H54 (cell line): ENCODE measurements around the gene MCM5.
"Not testable (repeated sequence)": the region's sequence is repeated elsewhere in the genome, so short reads cannot be mapped to it uniquely, and the experiment has no call there.

ENCODE experiments used
- DNase-seq: peaks from one replicate; pipeline ENCODE4 v3.0.0; 2011; ENCODE audit warnings: low spot score, mixed read lengths; ENCODE audit not compliant: insufficient read length
- FAIRE-seq: peaks from 3 replicates; lab custom pipeline; 2011; peaks lifted over from hg19 to GRCh38; lab: Jason Lieb, UNC
- POLR2A ChIP-seq: IDR thresholded peaks from 2 replicates; pipeline ENCODE4 v1.6.1; 2011; ENCODE audit warnings: low read depth, mild to moderate bottlenecking, low read length

Gene MCM5

DNA sequence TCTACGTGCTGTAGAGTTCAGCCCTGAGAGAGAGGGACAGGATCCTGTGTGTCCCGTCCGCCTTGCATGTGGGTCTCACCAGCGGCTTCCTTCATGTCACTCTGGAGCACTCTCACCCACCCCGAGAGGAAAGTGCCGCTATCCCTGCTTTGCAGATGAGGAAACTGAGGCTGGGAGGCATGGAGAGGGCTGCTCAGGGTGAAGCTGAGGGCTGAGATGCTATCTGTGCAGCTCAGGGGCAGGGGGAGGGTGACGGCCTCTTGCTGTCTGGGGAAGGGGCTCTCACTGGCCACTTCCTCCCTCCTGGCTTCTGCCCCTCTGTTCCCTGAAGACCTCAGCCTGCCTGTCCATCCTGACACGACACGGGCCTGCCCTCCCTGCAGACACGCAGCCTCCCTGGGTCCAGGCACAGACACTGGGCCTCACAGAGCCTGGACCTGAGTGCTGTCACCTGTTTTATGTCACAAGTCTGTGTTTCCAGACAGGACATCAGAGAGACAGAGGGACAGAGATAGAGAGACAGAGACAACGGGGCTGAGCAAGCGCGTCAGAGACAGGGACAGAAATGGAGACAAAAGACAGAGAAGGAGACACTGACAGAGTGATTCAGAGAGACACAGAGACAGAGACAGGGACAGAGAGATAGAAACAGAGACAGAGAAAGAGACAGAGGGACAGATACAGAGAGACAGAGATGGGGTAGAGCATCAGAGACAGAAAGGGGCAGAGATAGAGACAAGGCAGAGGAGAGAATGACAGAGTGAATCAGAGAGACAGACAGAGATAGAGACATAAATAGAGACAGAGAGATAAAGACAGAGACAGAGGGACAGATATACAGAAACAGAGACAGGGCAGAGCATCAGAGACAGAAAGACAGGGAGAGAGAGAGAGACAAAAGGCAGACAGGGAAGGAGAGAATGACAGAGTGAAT is 53.1 kb downstream of the MCM5 start:
- FAIRE-seq, result no peak

DNA sequence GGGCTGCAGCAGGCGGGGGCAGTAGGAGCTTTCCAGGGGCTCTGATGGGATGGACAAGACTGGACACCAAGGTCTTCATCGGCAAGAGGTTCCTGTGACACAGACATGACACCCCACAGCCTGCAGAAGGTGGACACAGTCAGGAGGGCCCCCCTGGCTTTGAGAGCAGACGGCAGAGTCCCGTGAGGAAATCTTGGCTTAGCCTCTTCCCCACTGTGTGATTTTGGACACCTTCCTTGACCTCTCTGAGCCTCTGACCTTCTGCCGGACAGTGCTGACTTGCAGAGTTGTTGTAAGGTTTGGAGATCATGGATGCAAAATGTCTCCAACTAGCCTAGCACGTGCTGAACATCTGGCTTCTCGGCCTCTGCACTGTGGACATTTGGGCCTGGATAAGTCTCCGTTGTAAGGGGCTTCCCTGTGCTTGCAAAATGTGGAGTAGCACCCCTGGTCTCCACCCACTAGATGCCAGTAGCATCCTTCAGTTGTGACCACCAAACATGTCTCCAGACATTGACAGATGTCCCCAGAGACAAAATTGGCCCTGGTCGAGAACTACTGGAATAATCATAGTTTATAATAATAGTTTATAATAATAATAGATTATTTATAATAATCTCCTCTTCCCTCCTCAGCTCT is 54.6 kb downstream of the MCM5 start:
- DNase-seq (no peak), FAIRE-seq (no peak)
- TF ChIP-seq POLR2A, result no peak

More for the DNA sequence above, 53.1 kb downstream of the MCM5 start:
- DNase-seq, result no peak
- TF ChIP-seq POLR2A, result no peak

DNA sequence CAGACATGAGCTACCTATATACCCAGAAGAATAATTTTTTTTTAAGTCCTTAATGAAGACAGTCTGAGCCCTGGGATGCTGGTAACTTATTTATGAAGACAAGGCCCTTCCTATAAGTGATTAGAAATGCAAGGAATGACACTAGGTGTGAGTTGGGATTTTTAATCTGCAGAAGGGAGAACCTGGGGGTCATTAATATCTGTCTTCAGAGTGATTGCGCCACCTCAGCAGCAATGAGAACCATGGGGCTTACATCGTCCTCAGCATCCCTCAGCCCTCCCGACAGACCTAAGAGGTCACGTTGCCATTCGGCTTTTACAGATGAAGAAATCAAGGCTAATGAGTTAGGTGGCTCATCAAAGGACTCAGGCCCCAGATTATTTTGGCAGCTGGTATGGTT is 55.6 kb downstream of the MCM5 start:
- DNase-seq (no peak), FAIRE-seq (no peak)
- TF ChIP-seq POLR2A, result no peak

DNA sequence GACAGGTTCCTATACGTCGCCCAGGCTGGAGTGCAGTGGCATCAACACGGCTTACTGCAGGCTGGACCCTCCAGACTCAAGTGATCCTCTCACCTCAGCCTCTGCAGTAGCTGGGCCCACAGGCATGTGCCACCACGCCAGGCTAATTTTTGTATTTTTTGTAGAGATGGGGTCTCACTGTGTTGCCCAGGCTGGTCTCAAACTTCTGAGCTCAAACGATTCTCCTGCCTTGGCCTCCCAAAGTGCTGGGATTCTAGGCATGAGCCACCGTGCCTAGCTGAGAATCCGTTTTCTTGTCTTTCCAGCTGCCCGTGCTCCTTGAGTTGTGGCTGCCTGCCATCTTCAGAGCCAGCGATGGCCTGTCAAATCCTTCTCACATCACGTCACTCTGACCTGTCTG is 56.8 kb downstream of the MCM5 start:
- DNase-seq (no peak), FAIRE-seq (no peak)
- no peak for TF ChIP-seq POLR2A

DNA sequence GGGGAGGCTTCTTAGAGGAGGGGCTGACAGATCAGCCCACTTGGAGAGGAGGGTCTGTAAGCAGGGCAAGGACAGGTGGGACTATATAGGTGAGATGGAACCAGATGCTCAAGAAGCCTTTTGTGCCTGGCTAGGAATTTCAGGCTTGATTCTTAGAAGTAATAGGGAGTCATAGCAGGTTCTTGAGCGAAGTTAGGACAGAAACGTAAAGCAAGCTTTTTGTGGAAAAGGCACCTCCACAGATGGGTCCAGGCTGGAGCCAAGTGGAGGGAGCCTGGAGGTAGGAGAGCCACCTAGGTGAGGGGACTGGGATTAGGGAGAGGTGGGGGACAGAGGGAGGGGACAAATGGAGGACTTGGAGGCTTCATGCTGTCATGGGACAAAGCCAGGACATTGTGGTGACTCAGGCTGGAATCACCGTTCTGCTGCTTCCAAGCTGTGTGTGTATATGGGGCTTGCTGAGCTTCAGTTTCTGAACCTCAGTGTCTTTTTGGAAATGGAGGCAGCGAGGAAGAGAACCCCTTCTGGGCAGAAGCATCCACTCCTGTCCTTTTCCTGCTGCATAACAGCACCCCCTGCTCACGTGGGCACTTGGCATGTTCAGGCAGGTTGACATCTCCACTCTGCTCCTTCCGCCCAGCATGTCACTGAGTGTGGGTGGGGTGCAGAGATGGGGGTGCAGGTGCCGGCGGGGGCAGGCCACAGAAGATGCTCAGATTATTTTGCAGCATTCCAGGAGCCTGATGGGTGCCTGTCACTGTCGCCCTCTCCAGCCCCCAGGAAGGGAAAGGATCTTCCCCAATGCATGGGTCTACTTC is 58.0 kb downstream of the MCM5 start:
- DNase-seq (no peak), FAIRE-seq (no peak)
- no peak for TF ChIP-seq POLR2A

DNA sequence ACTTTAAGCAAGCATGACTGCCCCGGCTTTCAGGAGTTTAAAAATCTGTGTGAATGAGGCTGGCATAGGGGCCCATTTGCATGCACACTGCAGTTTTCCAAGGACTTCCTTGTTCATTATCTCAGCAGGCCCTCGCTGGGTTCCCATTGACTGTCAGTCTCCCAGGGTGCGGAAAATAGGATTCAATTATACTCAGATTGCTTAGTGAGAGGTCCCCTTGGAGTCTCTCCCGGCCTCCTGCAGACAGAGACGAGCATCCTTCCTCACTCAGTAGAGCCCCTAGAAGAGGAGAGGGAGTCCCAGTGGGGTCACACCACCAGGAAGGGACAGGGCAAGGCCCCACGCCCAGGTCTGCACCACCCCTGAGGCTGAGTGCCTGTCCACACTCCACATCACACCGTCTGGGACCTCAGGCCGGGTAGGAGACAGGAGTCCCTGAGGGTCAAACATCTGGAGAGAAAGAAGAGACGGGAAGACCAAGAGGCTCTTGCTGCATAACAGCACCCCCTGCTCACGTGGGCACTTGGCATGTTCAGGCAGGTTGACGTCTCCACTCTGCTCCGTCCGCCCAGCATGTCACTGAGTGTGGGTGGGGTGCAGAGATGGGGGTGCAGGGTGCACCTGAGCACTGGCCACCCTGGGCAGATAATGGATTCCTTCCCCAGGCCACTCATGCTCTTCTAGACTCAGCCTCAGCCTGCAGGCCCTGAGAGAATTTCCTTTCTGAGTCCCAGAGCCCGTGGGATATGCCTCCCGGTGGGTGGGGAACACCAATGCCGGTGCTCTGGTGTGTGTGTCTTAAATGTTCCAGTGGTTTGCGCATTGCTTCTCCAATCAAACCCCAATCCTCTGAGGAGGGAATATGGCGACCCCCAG is 58.8 kb downstream of the MCM5 start:
- TF ChIP-seq POLR2A, result no peak
- FAIRE-seq, result no peak
- no peak for DNase-seq

DNA sequence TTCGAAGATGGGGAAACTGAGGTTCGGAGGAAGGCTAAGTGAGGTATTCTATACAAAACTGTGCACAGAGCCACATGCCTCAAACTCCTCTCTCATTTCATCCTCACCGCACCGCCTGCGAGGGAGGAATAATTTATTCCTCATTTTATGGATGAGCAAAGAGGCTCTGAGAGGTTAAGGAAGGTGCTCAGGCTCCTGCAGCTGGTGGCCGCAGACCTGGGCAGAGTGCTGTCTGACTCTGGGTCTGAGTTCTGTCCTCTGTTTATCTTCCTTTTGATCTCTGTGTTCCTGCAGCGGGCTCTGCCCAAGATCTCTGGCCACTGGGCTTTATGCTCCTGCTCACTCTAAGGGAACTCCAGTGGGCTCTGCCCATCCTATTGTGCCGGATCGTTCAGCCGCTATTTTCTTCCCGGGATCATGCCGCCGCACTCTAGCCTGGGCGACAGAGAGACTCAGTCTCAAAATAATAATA is 59.5 kb downstream of the MCM5 start:
- no peak for FAIRE-seq
- no peak for DNase-seq
- TF ChIP-seq POLR2A, result no peak

DNA sequence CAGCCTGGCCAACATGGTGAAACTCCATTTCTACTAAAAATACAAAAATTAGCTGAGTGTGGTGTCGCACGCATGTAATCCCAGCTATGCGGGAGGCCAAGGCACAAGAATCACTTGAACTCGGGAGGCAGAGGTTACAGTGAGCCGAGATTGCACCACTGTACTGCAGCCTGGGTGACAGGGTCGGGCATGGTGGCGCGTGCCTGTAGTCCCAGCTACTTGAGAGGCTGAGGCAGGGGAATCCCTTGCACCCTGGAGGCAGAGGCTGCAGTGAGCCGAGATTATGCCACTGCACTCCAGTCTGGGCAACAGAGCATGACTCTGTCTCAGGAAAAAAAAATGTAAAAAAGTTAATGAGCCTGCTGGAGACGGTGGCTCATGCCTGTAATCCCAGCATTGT is 60.0 kb downstream of the MCM5 start:
- not testable (repeated sequence) for DNase-seq, FAIRE-seq

DNA sequence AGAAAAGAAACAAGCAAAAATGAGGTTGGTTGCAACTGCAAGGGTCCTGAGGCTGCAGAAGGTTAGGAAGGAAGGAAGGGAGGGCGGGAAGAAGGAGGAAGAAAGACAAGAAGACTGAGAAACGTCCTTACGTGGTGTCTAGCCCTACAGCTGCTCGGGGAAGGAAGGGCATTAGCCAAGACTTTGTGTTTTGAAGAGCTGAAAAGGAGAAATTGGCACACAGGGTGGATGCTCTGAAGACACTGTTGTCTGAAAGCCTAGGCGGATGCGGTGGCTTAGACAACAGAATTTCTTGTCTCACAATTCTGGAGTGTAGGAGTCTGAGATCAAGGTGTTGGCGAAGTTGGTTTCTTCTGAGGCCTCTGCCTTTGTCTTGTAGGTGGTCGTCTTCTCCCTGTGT is 60.7 kb downstream of the MCM5 start:
- no peak for TF ChIP-seq POLR2A
- DNase-seq, result no peak
- no peak for FAIRE-seq

DNA sequence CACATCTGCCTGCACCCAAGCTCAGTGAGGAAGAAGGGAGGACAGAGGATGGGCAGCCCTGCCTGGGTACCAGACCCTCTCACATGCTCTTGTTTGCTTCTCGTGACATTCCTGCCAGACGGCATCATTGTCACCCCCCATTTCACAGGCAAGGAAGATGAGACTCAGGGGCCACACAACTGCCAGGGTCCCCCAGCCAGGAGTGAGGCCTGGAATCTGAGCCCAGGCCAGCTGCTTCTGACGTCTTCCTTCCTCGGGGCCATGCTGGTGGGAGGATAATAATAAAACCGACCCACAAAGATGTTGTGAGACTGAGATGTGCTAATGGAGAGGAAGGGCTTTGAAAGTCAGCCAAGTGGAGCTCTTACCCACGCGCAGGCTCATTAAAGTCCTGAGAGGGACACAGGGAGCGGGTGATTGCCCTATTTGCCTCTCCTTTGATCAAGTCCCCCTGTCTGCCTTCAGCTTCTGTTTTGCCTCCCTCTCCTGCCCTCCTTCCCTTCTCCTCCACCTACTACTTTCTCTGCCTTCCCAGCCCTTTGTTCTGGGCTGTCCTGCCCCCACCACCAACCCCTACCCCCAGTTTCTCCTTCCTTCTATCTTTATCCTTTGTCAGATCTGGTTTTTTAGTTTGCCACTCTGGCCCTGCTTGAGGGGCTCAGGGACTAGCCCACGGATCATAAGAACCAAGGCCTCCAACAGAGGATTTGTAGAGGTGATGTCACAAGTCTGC is 62.7 kb downstream of the MCM5 start:
- no peak for DNase-seq
- no peak for FAIRE-seq
- TF ChIP-seq POLR2A, result no peak

DNA sequence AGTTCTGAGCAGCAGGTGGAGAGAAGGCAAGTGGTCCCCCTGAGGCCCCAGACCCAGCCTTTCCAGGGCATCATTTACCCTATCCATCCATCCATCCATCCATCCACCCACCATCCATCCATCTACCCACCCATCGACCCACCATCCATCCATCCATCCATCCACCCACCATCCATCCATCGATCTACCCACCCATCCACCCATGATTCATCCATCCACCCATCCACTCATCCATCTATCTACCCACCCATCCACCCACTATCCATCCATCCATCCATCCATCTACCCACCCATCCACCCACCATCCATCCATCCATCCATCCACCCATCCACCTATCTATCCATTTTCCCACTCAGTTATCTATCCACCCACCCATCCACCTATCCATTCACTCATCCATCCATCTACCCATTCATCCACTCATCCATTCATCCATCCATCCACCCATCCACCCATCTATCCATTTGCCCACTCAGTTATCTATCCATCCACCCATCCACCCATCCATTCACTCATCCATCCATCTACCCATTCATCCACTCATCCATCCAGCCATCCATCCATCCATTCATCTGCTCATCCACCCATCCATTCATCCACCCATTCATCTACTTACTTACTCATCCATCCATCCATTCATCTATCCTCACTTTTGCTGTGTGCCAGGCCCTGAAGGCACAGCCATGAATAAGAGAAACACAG is 63.4 kb downstream of the MCM5 start:
- no peak for TF ChIP-seq POLR2A
- FAIRE-seq, result no peak
- DNase-seq, result no peak

DNA sequence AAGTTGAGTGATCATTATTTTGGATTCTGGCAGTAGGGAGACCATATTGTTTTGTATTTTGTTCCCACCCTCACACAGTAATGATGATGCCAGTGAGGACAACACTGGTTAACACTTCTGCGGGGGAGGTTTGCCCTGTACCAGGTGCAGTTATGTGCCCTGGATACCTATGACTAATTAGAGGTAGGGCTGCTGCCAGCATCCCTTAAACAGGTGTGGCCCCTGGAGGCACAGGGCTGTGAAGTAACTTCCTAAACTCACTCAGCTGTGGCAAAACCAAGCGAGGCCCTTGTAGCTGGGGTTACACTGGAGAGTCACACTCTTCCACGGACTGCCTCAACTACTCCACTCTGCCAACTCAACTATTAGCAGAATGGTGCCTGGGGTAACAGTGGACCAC is 64.5 kb downstream of the MCM5 start:
- FAIRE-seq (no peak), DNase-seq (no peak)
- TF ChIP-seq POLR2A, result no peak
